Upper lobe of left lung (tissue), 4 donors: Measurements from ENCODE around the gene TRAPPC2B.

Experiments
- EP300 ChIP-seq, 4 donors: sonication (generic); formaldehyde crosslinking; IDR thresholded peaks; one replicate each; pipeline ENCODE4 v1.5.1; 2017; ENCODE audit warnings: antibody characterized with exemption in 4 of 4, control low read depth in 2 of 4
- POLR2A ChIP-seq, 4 donors: fragments of 450-650 bp; IDR thresholded peaks; one replicate each; pipeline ENCODE4 v1.5.1; 2016 to 2017; ENCODE audit warnings: antibody characterized with exemption in 4 of 4, mild to moderate bottlenecking in 2 of 4
- POLR2AphosphoS5 ChIP-seq, 2 donors: sonication (generic); formaldehyde crosslinking; IDR thresholded peaks; one replicate each; pipeline ENCODE4 v1.5.1; 2017; ENCODE audit warnings: antibody characterized with exemption in 2 of 2
- TF ChIP-seq, protein P1 (sequence below), 6 experiments: fragments of 450-650 bp in 4 of 6; fragments of 200-600 bp in 2 of 6; sonication (generic) in 2 of 6; IDR thresholded peaks; one replicate each; pipeline ENCODE4 v1.5.1; 2016 to 2019; ENCODE audit warnings: antibody characterized with exemption in 6 of 6

DNA sequence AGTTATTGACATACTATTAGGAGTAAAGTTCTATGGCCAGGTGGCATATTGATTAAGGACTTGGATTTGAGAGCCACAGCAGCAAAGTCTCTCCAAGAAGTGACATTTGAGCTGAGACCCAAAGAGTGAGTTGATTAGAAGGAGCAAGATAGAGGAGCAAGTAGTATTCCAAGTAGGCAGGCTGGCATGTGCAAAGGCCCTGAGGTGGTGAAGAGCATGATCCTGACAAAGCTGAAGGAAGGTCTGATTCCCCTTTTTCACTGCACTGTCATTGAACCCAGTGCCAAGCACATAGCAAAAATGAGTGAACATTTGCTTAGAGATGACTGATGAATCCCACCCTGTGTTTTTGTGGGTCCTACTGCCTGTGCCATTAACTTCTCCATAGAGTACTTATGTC, 38.4 kb upstream of the TRAPPC2B start:
- no peak for TF ChIP-seq POLR2AphosphoS5 (IDR thresholded peaks at IDR 0.05)
- no peak for TF ChIP-seq POLR2A (IDR thresholded peaks at IDR 0.05)
- TF ChIP-seq, protein P1, sequence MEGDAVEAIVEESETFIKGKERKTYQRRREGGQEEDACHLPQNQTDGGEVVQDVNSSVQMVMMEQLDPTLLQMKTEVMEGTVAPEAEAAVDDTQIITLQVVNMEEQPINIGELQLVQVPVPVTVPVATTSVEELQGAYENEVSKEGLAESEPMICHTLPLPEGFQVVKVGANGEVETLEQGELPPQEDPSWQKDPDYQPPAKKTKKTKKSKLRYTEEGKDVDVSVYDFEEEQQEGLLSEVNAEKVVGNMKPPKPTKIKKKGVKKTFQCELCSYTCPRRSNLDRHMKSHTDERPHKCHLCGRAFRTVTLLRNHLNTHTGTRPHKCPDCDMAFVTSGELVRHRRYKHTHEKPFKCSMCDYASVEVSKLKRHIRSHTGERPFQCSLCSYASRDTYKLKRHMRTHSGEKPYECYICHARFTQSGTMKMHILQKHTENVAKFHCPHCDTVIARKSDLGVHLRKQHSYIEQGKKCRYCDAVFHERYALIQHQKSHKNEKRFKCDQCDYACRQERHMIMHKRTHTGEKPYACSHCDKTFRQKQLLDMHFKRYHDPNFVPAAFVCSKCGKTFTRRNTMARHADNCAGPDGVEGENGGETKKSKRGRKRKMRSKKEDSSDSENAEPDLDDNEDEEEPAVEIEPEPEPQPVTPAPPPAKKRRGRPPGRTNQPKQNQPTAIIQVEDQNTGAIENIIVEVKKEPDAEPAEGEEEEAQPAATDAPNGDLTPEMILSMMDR (IDR thresholded peaks at IDR 0.05), result no peak
- TF ChIP-seq EP300 (IDR thresholded peaks at IDR 0.05), result no peak
